Natural killer cell (primary cell): Measurements from ENCODE around the gene SACM1L. TPM values are rescaled to one million over a fixed set of nuclear protein-coding genes. Genes with fewer than 3 reads are reported as not detected.

Experiments used
- ATAC-seq, 3 donors: fragments of 150-1000 bp in 2 of 3; fragments of 200-7000 bp in 1 of 3; cut with Tn5 transposase; 1 replicate in 1 of 3; 2 replicates in 2 of 3; pipeline ENCODE4 v1.10.0; 2021; ENCODE audit warnings: mild to moderate bottlenecking in 2 of 3, moderate library complexity in 2 of 3
- DNase-seq, 2 donors: peaks; one replicate each; pipeline versions ENCODE4 v3.0.0 to v3.0.0-alpha.2; 2013 to 2021; ENCODE audit warnings: mixed read lengths in 1 of 2
- H3K27ac ChIP-seq: one replicate; pipeline ENCODE4 v1.5.1; 2013; ENCODE audit warnings: mild to moderate bottlenecking, low read length
- H3K27me3 ChIP-seq: one replicate; pipeline ENCODE4 v1.6.1; 2013; ENCODE audit warnings: low read length; ENCODE audit not compliant: control insufficient read depth, insufficient read depth
- H3K36me3 ChIP-seq: one replicate; pipeline ENCODE4 v1.6.1; 2013; ENCODE audit warnings: low read length; ENCODE audit not compliant: control insufficient read depth, insufficient read depth
- H3K4me1 ChIP-seq: one replicate; pipeline ENCODE4 v1.6.1; 2013; ENCODE audit warnings: low read length; ENCODE audit not compliant: control insufficient read depth, insufficient read depth
- H3K4me3 ChIP-seq: one replicate; pipeline ENCODE4 v1.5.1; 2013; ENCODE audit warnings: low read length
- H3K9me3 ChIP-seq: one replicate; pipeline ENCODE4 v1.6.1; 2013; ENCODE audit warnings: low read length; ENCODE audit not compliant: control insufficient read depth, insufficient read depth
- H3K27ac Mint-ChIP-seq, 2 donors: one replicate each; pipeline ENCODE4 v1.8.0; 2022; ENCODE audit warnings: mild to moderate bottlenecking in 2 of 2, mixed read lengths in 2 of 2, moderate library complexity in 1 of 2
- H3K27me3 Mint-ChIP-seq, 2 donors: one replicate each; pipeline ENCODE4 v1.8.0; 2022; ENCODE audit warnings: low read depth in 2 of 2, mixed read lengths in 2 of 2
- H3K36me3 Mint-ChIP-seq: one replicate; pipeline ENCODE4 v1.8.0; 2022; ENCODE audit warnings: mixed read lengths
- H3K4me1 Mint-ChIP-seq, 2 donors: one replicate each; pipeline ENCODE4 v1.8.0; 2022; ENCODE audit warnings: mixed read lengths in 2 of 2
- H3K4me3 Mint-ChIP-seq: one replicate; pipeline ENCODE4 v1.8.0; 2022; ENCODE audit warnings: mild to moderate bottlenecking, moderate library complexity, mixed read lengths
- H3K9me3 Mint-ChIP-seq, 2 donors: one replicate each; pipeline ENCODE4 v1.8.0; 2022; ENCODE audit warnings: mixed read lengths in 2 of 2
- CTCF ChIP-seq: fragments of 200-600 bp; IDR thresholded peaks from one replicate; pipeline ENCODE4 v1.8.0; 2022; ENCODE audit warnings: antibody characterized with exemption
- WGBS: methylation state at CpG from one replicate; pipeline ENCODE4 v1.1.7; 2013; ENCODE audit warnings: missing lambda C conversion rate; ENCODE audit not compliant: insufficient coverage; 5-methylcytosine and 5-hydroxymethylcytosine counted together
- intact Hi-C: fragments of 100-400 bp; cut with micrococcal nuclease; formaldehyde crosslinking; loops from one replicate; pipeline ENCODE4 v1.14.2; 2022
- total RNA-seq, 4 donors: library from RNA; stranded (reverse); fragments of 120-200 nt in 1 of 4; gene quantifications; one replicate each; pipeline versions ENCODE4 v1.2.3 to v1.2.4, GENCODE V29; 2013 to 2022

SACM1L gene
- total RNA-seq, 3 donors from 2014 or later (not counting 1 experiment from before 2014, with no cell fraction given): 93.2 to 110 (median 93.9) TPM

DNA sequence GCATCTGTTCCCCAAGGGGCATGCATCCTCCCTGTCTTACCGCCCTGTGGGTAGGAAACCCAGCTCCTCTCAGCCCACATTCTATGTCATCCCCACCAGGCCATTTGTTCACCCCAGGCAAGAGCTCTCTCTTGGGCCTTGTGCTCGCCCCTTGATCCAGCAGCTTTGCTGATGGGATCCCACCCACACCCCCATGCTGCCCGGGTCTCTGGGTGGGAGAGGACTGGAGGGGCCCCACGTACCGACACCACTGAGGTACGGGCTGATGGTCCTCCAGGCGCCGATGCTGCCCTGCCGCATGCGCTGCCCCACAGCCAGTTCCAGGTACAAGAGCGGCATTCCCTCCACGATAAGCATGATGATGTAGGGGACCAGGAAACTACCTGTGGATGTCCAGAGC lies 92.6 kb downstream of the SACM1L start:
- H3K27me3 ChIP-seq: no peaks in the 10 kb centered on the region
- H3K36me3 Mint-ChIP-seq: no peaks in the 10 kb centered on the region
- H3K27me3 Mint-ChIP-seq: no peaks in the 10 kb centered on the region
- no peaks in the 10 kb centered on the region for H3K9me3 ChIP-seq
- no peaks in the 10 kb centered on the region for H3K9me3 Mint-ChIP-seq
- no peak for TF ChIP-seq CTCF
- H3K36me3 ChIP-seq: no peaks in the 10 kb centered on the region
- no peaks in the 10 kb centered on the region for H3K4me1 Mint-ChIP-seq
- no peak overlapping the region for H3K27ac Mint-ChIP-seq
- no peak overlapping the region for H3K4me3 ChIP-seq
- H3K4me1 ChIP-seq: no peaks in the 10 kb centered on the region
- ATAC-seq (no peak), DNase-seq (no peak)
- no peak overlapping the region for H3K27ac ChIP-seq
- WGBS: 96% methylated on average over 12 of the region's 12 CpGs
- intact Hi-C loops: no loop called here
- no peak overlapping the region for H3K4me3 Mint-ChIP-seq

DNA sequence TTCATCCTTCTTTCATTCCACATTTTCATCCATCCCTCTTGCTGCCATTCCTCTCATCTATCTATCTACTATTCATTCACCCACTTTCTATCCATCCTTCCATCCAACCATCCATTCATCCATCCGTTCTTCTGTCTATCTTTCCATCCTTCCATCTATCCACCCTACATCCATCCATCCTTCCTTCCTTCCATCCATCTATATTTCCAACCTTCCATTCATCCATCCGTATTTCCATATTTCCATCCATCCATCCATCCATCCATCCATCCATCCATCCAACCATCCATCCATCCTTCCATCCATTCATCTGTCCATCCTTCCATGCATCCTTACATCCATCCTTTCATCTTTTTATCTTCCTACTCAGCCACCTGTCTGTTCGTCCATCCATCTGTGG lies 93.2 kb downstream of the SACM1L start:
- ATAC-seq (no peak), DNase-seq (no peak)
- H3K27ac ChIP-seq: no peak overlapping the region
- H3K36me3 ChIP-seq: no peaks in the 10 kb centered on the region
- no peaks in the 10 kb centered on the region for H3K4me1 ChIP-seq
- H3K4me3 ChIP-seq: no peak overlapping the region
- Mint-ChIP-seq H3K4me3 (no peak overlapping the region), H3K9me3 (no peaks in the 10 kb centered on the region), H3K4me1 (no peaks in the 10 kb centered on the region), H3K27me3 (peaks cover 3 to 4% of the 10 kb centered on the region in 2 donors), H3K36me3 (no peaks in the 10 kb centered on the region), H3K27ac (no peak overlapping the region)
- intact Hi-C loops: no loop called here
- no peaks in the 10 kb centered on the region for H3K9me3 ChIP-seq
- no peak for TF ChIP-seq CTCF
- 89% methylated on average over 3 of the region's 3 CpGs for WGBS
- no peaks in the 10 kb centered on the region for H3K27me3 ChIP-seq

GRCh38 chr3:45783667-45784066 lies 94.5 kb downstream of the SACM1L start:
- ATAC-seq (no peak), DNase-seq (no peak)
- H3K27me3 Mint-ChIP-seq: peaks cover 4 to 8% of the 10 kb centered on the region in 2 donors
- Histone ChIP-seq H3K4me1 (no peaks in the 10 kb centered on the region), H3K27ac (no peak overlapping the region), H3K9me3 (no peaks in the 10 kb centered on the region), H3K4me3 (no peak overlapping the region), H3K27me3 (no peaks in the 10 kb centered on the region), H3K36me3 (no peaks in the 10 kb centered on the region)
- intact Hi-C loops: no loop called here
- H3K9me3 Mint-ChIP-seq: no peaks in the 10 kb centered on the region
- H3K4me1 Mint-ChIP-seq: no peaks in the 10 kb centered on the region
- TF ChIP-seq CTCF: no peak
- no peak overlapping the region for H3K27ac Mint-ChIP-seq
- 90% methylated on average over 3 of the region's 3 CpGs for WGBS
- H3K36me3 Mint-ChIP-seq: no peaks in the 10 kb centered on the region
- no peak overlapping the region for H3K4me3 Mint-ChIP-seq

DNA sequence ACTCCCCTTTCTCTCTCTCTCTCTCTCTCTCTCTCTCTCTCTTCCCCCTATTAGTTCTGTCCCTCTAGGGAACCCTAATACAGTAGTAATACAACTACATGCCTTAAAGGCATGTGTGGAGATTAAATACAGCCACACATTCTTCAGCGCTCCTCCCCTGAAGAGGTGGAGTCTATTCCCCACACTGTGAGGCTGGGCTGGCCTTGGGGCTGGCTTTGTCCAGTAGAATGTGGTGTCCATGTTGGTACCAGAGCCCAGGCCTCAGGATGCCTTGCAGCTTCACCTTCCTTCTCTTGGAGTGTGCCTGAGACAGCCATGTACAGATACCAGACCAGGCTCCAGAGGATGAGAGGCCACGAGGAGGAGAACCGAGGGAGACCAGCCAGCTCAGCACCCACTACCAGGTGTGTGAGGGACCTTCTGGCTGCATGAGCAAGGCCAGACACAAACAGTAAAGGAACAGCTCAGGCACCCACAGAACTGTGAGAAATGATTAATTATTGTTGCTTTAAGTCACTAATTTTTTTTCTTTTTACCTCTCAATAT lies 96.5 kb downstream of the SACM1L start:
- H3K27me3 Mint-ChIP-seq: peaks cover 7 to 13% of the 10 kb centered on the region in 2 donors
- H3K9me3 Mint-ChIP-seq: peaks cover 2 to 5% of the 10 kb centered on the region in 2 donors
- no peak for TF ChIP-seq CTCF
- no peak overlapping the region for H3K4me3 Mint-ChIP-seq
- Histone ChIP-seq H3K4me3 (no peak overlapping the region), H3K27ac (no peak overlapping the region), H3K36me3 (no peaks in the 10 kb centered on the region), H3K9me3 (no peaks in the 10 kb centered on the region), H3K4me1 (no peaks in the 10 kb centered on the region), H3K27me3 (no peaks in the 10 kb centered on the region)
- DNase-seq: no peak
- no peaks in the 10 kb centered on the region for H3K4me1 Mint-ChIP-seq
- no peak for ATAC-seq
- intact Hi-C loops: no loop called here
- 89% methylated on average over 3 of the region's 3 CpGs for WGBS
- H3K27ac Mint-ChIP-seq: no peak overlapping the region
- no peaks in the 10 kb centered on the region for H3K36me3 Mint-ChIP-seq
